HFFc6 (cell line): ENCODE data around the gene FAF1. TPM values are rescaled to one million over a fixed set of nuclear protein-coding genes. Genes with fewer than 3 reads are reported as not detected.

Experiments used
- DNase-seq: peaks from one replicate; pipeline ENCODE4 v3.0.0-alpha.2; 2018
- H3K27ac Mint-ChIP-seq: 2 replicates; pipeline ENCODE4 v1.8.0; 2020; ENCODE audit warnings: mild to moderate bottlenecking, mixed read lengths
- H3K27me3 Mint-ChIP-seq: 2 replicates; pipeline ENCODE4 v1.8.0; 2021; ENCODE audit warnings: mild to moderate bottlenecking, moderate library complexity, mixed read lengths; ENCODE audit not compliant: insufficient read depth
- H3K36me3 Mint-ChIP-seq: 2 replicates; pipeline ENCODE4 v1.8.0; 2021; ENCODE audit warnings: low read depth, mixed read lengths
- H3K4me1 Mint-ChIP-seq: 2 replicates; pipeline ENCODE4 v1.8.0; 2020; ENCODE audit warnings: low read depth, mixed read lengths
- H3K4me3 Mint-ChIP-seq: 2 replicates; pipeline ENCODE4 v1.8.0; 2020; ENCODE audit warnings: mild to moderate bottlenecking, moderate library complexity, mixed read lengths
- H3K9me3 Mint-ChIP-seq: 2 replicates; pipeline ENCODE4 v1.8.0; 2020; ENCODE audit warnings: mild to moderate bottlenecking, mixed read lengths
- total RNA-seq, 6 experiments: library from RNA; stranded (reverse); fragmentation: NEBNext Ultra II Directional; extraction: Animal tissue kit (Norgen Biotek cat#: 25700); gene quantifications; 2 replicates in 1 of 6; 3 replicates in 5 of 6; pipeline ENCODE4 v1.2.3, GENCODE V29; 2021
- TF ChIP-seq, protein P1 (sequence below): fragments of 200-600 bp; sonication (generic); IDR thresholded peaks from 2 replicates; pipeline ENCODE4 v1.5.0; 2021; ENCODE audit warnings: antibody characterized with exemption, mild to moderate bottlenecking

The FAF1 gene
- total RNA-seq, 6 experiments from 2014 or later: 60.1 to 79.1 (median 67.8) TPM

DNA sequence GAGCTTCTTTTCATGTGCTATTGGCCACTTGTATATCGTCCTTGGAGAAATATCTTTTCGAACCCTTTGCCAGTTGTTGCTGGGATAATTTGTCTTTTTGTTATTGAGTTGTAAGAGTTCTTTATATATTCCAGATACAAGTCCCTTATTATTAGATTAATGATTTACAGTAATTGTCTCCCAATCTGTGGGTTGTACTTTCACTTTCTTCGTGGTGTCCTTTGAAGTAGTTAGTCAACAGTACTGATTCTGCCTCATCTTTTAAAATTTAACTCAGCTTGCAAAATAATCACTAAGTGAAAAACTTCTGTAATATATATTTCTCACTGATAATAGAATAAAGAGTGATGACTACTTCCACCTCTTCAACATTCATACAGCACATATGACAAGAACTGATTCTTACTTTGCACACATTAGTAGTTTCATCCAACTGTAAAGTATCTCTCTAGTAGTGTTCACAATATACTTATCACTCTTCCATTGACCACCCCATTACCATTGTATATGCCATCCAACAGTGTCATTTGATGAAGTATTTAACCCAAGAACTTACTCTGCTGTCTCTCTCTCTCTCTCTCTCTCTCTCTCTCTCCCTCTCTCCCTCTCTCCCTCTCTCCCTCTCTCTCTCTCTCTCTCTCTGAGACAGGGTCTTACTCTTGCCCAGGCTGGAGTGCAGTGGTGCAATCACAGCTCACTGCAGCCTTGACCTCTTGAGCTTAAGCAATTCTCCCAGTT, 432.6 kb downstream of the FAF1 start:
- H3K27me3 Mint-ChIP-seq: no peaks in the 10 kb centered on the region
- H3K4me1 Mint-ChIP-seq: peaks cover 27% of the 10 kb centered on the region

DNA sequence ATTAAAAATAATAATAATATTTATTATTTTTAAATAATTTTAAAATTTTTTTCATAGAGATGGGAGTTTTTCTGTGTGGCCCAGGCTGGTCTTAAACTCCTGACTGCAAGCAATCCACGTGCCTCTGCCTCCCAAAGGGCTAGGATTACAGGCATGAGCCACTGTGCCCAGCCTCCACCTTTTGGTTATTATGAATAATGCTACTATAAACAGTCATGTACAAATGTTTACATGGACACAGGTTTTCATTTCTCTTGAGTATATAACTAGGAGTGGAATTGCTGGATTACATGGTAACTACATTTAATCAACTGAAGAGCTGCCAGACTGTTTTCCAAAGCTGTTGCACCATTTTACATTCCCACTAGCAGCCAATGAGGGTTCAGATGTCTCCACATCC, 433.6 kb downstream of the FAF1 start:
- Mint-ChIP-seq H3K27ac (no peak overlapping the region), H3K4me3 (no peak overlapping the region), H3K36me3 (peaks cover 13% of the 10 kb centered on the region), H3K27me3 (no peaks in the 10 kb centered on the region), H3K4me1 (peaks cover 17% of the 10 kb centered on the region), H3K9me3 (no peaks in the 10 kb centered on the region)
- DNase-seq: no peak
- TF ChIP-seq, protein P1, sequence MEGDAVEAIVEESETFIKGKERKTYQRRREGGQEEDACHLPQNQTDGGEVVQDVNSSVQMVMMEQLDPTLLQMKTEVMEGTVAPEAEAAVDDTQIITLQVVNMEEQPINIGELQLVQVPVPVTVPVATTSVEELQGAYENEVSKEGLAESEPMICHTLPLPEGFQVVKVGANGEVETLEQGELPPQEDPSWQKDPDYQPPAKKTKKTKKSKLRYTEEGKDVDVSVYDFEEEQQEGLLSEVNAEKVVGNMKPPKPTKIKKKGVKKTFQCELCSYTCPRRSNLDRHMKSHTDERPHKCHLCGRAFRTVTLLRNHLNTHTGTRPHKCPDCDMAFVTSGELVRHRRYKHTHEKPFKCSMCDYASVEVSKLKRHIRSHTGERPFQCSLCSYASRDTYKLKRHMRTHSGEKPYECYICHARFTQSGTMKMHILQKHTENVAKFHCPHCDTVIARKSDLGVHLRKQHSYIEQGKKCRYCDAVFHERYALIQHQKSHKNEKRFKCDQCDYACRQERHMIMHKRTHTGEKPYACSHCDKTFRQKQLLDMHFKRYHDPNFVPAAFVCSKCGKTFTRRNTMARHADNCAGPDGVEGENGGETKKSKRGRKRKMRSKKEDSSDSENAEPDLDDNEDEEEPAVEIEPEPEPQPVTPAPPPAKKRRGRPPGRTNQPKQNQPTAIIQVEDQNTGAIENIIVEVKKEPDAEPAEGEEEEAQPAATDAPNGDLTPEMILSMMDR: no peak

More for the DNA sequence above, 432.6 kb downstream of the FAF1 start:
- Mint-ChIP-seq H3K4me3 (no peak overlapping the region), H3K9me3 (no peaks in the 10 kb centered on the region), H3K27ac (no peak overlapping the region), H3K36me3 (peaks cover 13% of the 10 kb centered on the region)
- TF ChIP-seq, protein P1: no peak
- DNase-seq: no peak

DNA sequence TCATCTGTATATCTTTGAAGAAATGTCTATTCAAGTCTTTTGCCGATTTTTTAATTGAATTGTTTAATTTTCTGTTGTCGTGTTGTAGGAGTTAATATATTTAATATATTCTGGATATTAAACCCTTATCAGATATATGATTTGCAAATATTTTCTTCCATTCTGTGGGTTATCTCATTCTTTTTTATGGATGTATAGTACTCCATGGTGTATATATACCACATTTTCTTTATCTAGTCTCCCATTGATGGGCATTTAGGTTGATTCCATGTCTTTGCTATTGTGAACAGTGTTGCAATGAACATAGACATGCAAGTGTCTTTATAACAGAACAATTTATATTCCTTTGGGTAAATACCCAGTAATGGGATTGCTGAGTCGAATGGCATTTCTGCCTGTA, 436.5 kb downstream of the FAF1 start:
- Mint-ChIP-seq H3K4me3 (no peak overlapping the region), H3K36me3 (peaks cover 13% of the 10 kb centered on the region), H3K27me3 (no peaks in the 10 kb centered on the region), H3K27ac (no peak overlapping the region), H3K9me3 (no peaks in the 10 kb centered on the region), H3K4me1 (no peaks in the 10 kb centered on the region)
- no peak for DNase-seq
- TF ChIP-seq, protein P1: no peak

DNA sequence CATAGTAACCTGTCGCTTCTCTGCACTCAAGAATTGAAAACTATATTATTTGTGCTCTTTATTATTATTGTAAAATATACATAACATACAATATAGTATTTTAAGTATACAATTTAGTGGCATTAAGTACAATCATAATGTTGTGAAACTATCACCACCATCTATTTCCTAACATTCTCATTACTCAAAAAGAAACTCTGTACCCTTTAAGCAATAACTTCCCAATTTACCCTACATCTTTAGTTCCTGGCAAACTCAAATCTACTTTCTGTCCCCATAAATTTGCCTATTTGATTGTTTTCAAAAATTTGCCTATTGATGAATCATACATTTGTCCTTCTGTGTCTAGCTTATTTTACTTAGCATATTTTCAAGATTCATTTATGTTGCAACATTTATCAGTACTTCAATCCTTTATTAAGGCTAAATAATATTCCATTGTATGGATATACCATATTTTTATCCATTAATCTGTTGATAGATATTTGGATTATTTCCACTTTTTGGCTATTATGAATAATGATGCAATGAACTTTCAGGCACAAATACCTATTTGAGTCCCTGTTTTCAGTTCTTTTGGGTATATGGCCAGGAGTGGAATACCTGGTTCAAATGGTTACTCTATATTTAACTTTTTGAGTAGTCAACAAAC, 437.2 kb downstream of the FAF1 start:
- Mint-ChIP-seq H3K27me3 (no peaks in the 10 kb centered on the region), H3K27ac (no peak overlapping the region), H3K9me3 (no peaks in the 10 kb centered on the region), H3K36me3 (peaks cover 13% of the 10 kb centered on the region), H3K4me3 (no peak overlapping the region), H3K4me1 (no peaks in the 10 kb centered on the region)
- TF ChIP-seq, protein P1: no peak
- DNase-seq: no peak

DNA sequence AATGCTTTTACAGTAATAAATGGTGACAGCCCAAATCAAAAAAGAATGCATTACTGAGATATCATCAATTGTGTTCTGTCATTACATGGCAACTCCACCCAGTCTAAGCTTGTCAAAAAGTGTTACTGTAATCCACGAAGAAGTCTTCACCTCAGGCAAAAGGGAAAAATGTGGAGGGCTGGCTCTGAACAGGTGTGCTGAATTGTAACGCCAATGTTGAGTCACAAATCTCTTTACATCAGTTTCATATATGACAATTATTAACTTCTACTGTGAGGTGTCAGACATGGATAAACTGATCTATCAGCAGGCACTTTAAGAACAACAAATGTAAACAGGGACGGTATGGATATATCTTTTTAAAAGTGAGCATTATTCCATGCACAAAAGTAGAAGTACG, 438.4 kb downstream of the FAF1 start:
- H3K27ac Mint-ChIP-seq: no peak overlapping the region
- peaks cover 13% of the 10 kb centered on the region for H3K36me3 Mint-ChIP-seq
- TF ChIP-seq, protein P1: no peak
- no peak for DNase-seq
- H3K27me3 Mint-ChIP-seq: no peaks in the 10 kb centered on the region
- no peaks in the 10 kb centered on the region for H3K4me1 Mint-ChIP-seq
- H3K9me3 Mint-ChIP-seq: no peaks in the 10 kb centered on the region
- no peak overlapping the region for H3K4me3 Mint-ChIP-seq
